Measurements from ENCODE around the gene GPR142. TPM values are rescaled to one million over a fixed set of nuclear protein-coding genes. Genes with fewer than 3 reads are reported as not detected.

The GPR142 gene

Small RNAs within 50 kb of the gene (small RNA-seq; reads per million reads assigned to genes)
- gene RNA5SP448 (ENCODE audit: low read depth): not detected

Measured in mesenchymal stem cell (in vitro differentiated cells and primary cell).